Right lobe of liver (tissue), 6 donors: ENCODE data around the gene OPCML. TPM values are rescaled to one million over a fixed set of nuclear protein-coding genes. Genes with fewer than 3 reads are reported as not detected.
A peak's percentile ranks its signal among the peaks of the same experiment; 100 is the strongest.

ENCODE experiments used
- ATAC-seq, 4 donors: fragments of 200-7000 bp; cut with Tn5 transposase; one replicate each; pipeline ENCODE4 v1.9.1; 2020; ENCODE audit warnings: mild to moderate bottlenecking in 4 of 4, moderate library complexity in 4 of 4
- DNase-seq, 3 donors: peaks; one replicate each; pipeline ENCODE4 v3.0.0-alpha.2; 2020
- H3K27ac ChIP-seq, 3 donors: fragments of 200-600 bp; one replicate each; pipeline ENCODE4 v1.8.0; 2022
- H3K27me3 ChIP-seq, 2 donors: fragments of 200-600 bp; one replicate each; pipeline ENCODE4 v1.8.0; 2022
- H3K36me3 ChIP-seq, 4 donors: fragments of 200-600 bp; sonication (generic) in 1 of 4; one replicate each; pipeline versions ENCODE4 v1.5.1 to v1.8.0; 2017 to 2022; ENCODE audit warnings: control low read depth in 1 of 4
- H3K4me1 ChIP-seq, 4 donors: fragments of 200-600 bp; sonication (generic) in 1 of 4; one replicate each; pipeline versions ENCODE4 v1.5.1 to v1.8.0; 2017 to 2022; ENCODE audit warnings: control low read depth in 1 of 4
- H3K4me3 ChIP-seq, 3 donors: fragments of 200-600 bp; one replicate each; pipeline ENCODE4 v1.8.0; 2022
- H3K9me3 ChIP-seq, 4 donors: fragments of 200-600 bp; sonication (generic) in 1 of 4; one replicate each; pipeline versions ENCODE4 v1.5.1 to v1.8.0; 2017 to 2022; ENCODE audit warnings: control low read depth in 1 of 4
- POLR2A ChIP-seq: fragments of 450-650 bp; IDR thresholded peaks from one replicate; pipeline ENCODE4 v1.6.1; 2017; ENCODE audit warnings: antibody characterized with exemption, mild to moderate bottlenecking
- WGBS: methylation state at CpG from one replicate; pipeline ENCODE4 v1.1.6; 2018; ENCODE audit warnings: low coverage, low lambda C conversion rate; ENCODE audit not compliant: insufficient coverage; ENCODE audit errors: missing lambda C conversion rate; 5-methylcytosine and 5-hydroxymethylcytosine counted together
- intact Hi-C, 2 donors: fragments of 100-400 bp; cut with DNase I; formaldehyde crosslinking; loops; one replicate each; pipeline versions ENCODE4 v1.11.2 to v1.14.1; 2022
- total RNA-seq, 6 experiments: library from RNA; depleted of rRNA in 2 of 6; stranded (reverse); fragments of >200 nt in 2 of 6; fragmentation: NEBNext Ultra II Directional in 3 of 6; extraction: Animal tissue kit (Norgen Biotek cat#: 25700) in 3 of 6; gene quantifications; one replicate each; pipeline versions ENCODE4 v1.1.0 to v1.2.4, GENCODE V29; 2016 to 2023
- TF ChIP-seq, protein P1 (sequence below), 4 donors: fragments of 200-600 bp in 3 of 4; fragments of 450-650 bp in 1 of 4; IDR thresholded peaks; one replicate each; pipeline versions ENCODE4 v1.5.1 to v1.8.0; 2016 to 2022; ENCODE audit warnings: antibody characterized with exemption in 4 of 4, mild to moderate bottlenecking in 2 of 4
- donor health status: DM: no; HTN: yes; CAD: no.
- donor health status: DM: no; HTN: no; CAD: no.
- donor health status: DM: no; HTN: no; CAD: no.
- donor health status: DM: no; HTN: yes; CAD: no.
- donor health status: DM: no; HTN: yes; CAD: no.

Gene OPCML
- total RNA-seq, 6 experiments from 2014 or later: 0.11 TPM; not detected in 5

DNA sequence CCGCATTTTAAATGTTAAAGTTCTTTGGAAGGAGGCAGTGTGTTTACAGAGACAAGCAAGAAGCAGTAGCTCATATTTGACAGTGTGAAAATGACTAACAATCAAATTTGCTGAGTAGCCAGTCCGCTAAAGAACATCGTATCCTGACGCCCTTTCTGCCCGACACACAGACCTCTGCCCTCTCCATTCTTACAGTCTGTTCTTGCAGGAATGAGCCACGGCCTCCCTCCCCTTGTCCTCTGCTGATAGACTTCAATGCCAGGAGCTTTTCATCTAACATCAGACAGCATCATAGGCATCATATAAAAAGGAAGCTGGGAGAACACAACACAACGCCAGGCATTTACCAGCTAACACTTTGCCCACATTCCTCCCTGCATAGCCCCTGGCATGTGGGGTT is 486.0 kb downstream of the OPCML start:
- intact Hi-C loops: no loop called here
- Histone ChIP-seq H3K9me3 (no peaks in the 10 kb centered on the region), H3K27me3 (no peaks in the 10 kb centered on the region), H3K27ac (no peak overlapping the region), H3K4me1 (no peaks in the 10 kb centered on the region), H3K36me3 (no peaks in the 10 kb centered on the region), H3K4me3 (no peak overlapping the region)
- ATAC-seq (no peak), DNase-seq (no peak)
- TF ChIP-seq, protein P1, sequence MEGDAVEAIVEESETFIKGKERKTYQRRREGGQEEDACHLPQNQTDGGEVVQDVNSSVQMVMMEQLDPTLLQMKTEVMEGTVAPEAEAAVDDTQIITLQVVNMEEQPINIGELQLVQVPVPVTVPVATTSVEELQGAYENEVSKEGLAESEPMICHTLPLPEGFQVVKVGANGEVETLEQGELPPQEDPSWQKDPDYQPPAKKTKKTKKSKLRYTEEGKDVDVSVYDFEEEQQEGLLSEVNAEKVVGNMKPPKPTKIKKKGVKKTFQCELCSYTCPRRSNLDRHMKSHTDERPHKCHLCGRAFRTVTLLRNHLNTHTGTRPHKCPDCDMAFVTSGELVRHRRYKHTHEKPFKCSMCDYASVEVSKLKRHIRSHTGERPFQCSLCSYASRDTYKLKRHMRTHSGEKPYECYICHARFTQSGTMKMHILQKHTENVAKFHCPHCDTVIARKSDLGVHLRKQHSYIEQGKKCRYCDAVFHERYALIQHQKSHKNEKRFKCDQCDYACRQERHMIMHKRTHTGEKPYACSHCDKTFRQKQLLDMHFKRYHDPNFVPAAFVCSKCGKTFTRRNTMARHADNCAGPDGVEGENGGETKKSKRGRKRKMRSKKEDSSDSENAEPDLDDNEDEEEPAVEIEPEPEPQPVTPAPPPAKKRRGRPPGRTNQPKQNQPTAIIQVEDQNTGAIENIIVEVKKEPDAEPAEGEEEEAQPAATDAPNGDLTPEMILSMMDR (IDR thresholded peaks at IDR 0.05): no peak
- no peak for TF ChIP-seq POLR2A
- WGBS: 35% methylated on average over 4 of the region's 7 CpGs

DNA sequence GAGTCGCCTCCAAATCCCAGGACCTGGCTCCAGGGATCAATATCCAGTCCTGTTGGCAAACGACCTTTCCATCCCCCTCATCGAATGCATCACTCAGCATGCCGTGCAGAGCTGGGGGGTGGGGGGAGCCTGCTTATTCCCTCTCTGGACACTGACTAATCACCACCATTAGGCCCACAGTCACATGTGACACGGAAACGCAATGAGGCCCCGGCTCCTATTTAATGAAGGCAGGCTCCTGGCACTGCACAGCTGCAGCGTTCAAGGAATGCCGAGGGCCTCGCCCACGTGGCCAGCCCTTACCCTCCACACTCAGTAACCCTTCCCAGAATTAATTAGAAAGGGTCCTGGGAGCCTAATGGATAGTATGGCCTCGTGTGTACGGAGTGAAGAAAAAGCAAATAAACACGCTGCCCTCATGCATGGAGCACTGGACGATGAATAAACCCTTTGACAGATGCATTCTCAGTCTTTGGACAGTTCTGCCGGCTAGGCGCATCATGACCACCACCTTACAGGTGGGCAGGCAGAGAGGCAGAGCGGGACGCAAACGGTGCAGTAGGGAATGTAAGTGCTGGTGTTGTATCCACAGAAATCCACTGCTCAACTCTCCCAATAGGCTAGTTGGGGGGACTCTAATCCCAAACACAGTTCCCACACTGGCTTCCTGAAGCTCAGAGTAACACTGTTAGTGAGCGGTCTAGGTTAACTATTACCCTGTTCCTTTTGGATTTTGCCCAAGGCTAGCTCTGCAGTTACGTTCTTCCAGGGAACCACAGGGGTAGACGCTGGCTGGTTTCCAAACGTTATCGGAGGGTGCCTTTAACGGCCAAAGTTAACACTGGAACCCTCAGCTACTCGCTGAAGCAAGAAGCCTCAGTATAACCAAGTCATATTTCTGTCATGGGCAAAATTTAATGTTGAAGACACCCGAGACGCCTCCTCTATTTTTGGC is 490.1 kb downstream of the OPCML start:
- H3K4me1 ChIP-seq: no peaks in the 10 kb centered on the region
- H3K9me3 ChIP-seq: no peaks in the 10 kb centered on the region
- H3K4me3 ChIP-seq: no peak overlapping the region
- 51% methylated on average over 20 of the region's 29 CpGs for WGBS
- no peaks in the 10 kb centered on the region for H3K36me3 ChIP-seq
- H3K27ac ChIP-seq: no peak overlapping the region
- intact Hi-C loops: no loop called here
- H3K27me3 ChIP-seq: no peaks in the 10 kb centered on the region
- DNase-seq (no peak), ATAC-seq (peak in 2 of 4 donors; percentile 30 to 33)
- TF ChIP-seq, protein P1 (IDR thresholded peaks at IDR 0.05): no peak
- no peak for TF ChIP-seq POLR2A

GRCh38 chr11:133041181-133041580 is 491.1 kb downstream of the OPCML start:
- intact Hi-C loops: no loop called here
- no peak overlapping the region for H3K4me3 ChIP-seq
- no peaks in the 10 kb centered on the region for H3K4me1 ChIP-seq
- no peak overlapping the region for H3K27ac ChIP-seq
- TF ChIP-seq, protein P1 (IDR thresholded peaks at IDR 0.05): no peak
- H3K36me3 ChIP-seq: no peaks in the 10 kb centered on the region
- 57% methylated on average over 4 of the region's 4 CpGs for WGBS
- ATAC-seq (no peak), DNase-seq (no peak)
- H3K27me3 ChIP-seq: no peaks in the 10 kb centered on the region
- no peaks in the 10 kb centered on the region for H3K9me3 ChIP-seq

DNA sequence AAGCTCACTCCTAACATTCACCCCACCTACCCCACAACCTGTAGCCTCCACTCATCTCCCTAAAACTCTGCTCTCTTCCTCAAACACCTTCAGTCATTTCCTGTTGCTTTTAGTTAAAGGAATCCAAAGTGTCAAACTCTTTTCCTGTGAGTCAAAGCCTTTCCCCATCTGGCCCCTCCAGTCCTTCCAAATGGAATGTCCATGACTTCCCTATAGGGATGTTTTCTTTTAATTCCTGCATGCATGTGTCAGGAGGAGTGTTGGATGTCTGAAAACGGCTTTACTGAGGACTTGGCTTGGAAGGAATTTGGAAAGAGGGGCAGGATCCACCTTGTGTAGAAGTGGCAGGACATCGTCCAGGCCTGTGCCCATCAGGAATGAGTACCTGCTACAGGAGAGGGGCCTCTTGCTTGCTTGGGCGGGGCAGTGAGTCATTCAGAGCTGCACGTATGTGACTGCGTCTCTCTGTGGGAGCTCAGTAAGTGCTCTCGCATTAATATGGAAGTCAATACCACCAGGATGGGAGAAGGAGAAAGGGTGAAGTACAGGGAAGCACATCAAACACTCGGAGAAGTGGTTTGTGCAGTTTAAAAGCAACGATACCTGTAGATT is 491.9 kb downstream of the OPCML start:
- WGBS: 57% methylated on average over 8 of the region's 8 CpGs
- H3K36me3 ChIP-seq: no peaks in the 10 kb centered on the region
- intact Hi-C loops: no loop called here
- H3K27ac ChIP-seq: no peak overlapping the region
- no peaks in the 10 kb centered on the region for H3K27me3 ChIP-seq
- no peak overlapping the region for H3K4me3 ChIP-seq
- DNase-seq: no peak
- no peaks in the 10 kb centered on the region for H3K9me3 ChIP-seq
- no peaks in the 10 kb centered on the region for H3K4me1 ChIP-seq
- TF ChIP-seq, protein P1 (IDR thresholded peaks at IDR 0.05): no peak
- no peak for TF ChIP-seq POLR2A
- no peak for ATAC-seq
